HG02588 (cell line): ENCODE results near the gene PMM1.
"Not testable (repeated sequence)": the region's sequence is repeated elsewhere in the genome, so short reads cannot be mapped to it uniquely, and the experiment has no call there.

Experiments
- ATAC-seq: cut with Tn5 transposase; IDR thresholded peaks from one replicate; pipeline ENCODE4 v1.9.1; 2021; ENCODE audit warnings: mild to moderate bottlenecking, moderate library complexity; ENCODE audit not compliant: unreplicated experiment

PMM1 gene

DNA sequence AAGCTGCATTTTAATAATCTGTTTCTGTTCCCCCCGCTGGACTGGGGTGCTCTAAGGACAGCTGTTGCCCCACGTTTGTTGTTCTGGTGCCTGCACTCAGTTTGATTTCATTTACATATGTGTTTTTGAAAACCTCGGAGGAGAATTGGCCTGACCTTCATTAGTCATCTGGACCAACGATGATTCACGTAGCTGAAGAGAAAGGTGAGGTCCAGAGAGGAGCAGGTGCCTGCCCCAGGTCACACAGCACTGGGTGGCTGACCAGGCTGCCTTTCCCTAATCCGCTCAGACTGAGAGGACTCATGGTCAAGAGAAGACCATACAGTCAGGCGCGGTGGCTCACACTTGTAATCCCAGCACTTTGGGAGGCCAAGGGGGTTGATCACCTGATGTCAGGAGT lies 25.1 kb downstream of the PMM1 start:
- no peak for ATAC-seq

- ATAC-seq, result no peak
These were observed 26.5 kb downstream of the PMM1 start for GRCh38 chr22:41563051-41563711.

DNA sequence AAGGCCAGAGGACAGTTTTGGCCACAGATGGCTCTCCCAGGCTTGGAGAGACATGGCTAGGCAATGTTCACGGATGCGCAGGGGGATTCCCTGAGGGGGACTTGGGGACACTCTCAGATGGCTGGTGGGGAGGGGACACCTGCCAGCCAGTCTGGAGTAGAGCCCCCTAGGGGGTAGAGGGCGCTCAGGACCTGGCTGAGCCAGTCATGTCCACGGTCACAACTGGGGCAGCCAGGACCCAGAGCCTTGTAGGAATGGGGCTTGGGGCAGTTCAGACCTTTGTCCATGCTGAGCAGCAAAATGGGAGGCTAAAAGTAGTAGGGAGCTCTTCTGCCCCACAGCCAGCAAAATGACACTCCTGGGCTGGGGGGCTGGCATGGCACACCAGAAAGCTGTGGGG lies 27.2 kb downstream of the PMM1 start:
- ATAC-seq, result no peak

DNA sequence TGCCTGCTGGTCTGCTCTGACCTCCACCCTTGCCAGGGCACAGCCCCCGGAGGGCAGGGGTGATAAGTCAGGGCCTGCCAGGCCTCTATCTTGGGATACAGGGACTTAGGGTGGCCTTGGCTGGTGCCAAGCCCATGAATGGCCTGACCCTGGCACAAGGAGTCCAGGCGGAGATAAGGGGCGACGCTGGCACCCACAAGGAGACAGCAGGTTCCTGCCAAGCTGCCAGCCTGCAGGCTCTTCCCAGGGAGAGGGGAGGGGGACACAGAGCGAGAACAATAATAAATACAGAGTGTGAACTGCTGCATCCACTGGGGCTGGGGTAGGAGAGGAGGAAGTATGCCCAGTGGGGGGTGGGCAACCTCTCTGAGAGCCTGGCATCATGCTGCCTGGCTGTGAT lies 27.9 kb downstream of the PMM1 start:
- ATAC-seq, result no peak

DNA sequence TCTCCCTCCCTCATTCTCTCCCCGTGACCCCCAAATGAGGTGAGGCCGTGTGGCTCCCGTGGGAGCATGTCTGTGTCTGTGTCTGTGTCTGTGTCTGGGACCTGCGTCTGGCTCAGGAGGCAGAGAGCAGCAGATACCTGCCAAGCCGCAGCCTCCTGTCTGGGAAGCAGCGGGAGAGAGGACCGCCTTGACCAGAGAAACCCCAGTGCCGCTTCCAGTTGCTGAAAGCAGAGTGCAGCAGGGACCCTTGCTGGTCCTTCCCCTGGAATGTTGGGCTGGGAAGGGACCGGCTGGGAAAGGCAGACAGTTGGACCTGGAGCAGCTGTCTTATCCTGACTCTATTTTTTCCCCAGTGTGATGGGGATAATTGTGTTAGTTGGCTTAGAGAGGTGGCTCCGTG lies 28.3 kb downstream of the PMM1 start:
- ATAC-seq, result no peak

- no peak for ATAC-seq
These were observed 29.6 kb downstream of the PMM1 start for GRCh38 chr22:41560095-41560471.

- ATAC-seq, result not testable (repeated sequence)
These were observed 31.4 kb downstream of the PMM1 start for GRCh38 chr22:41558241-41558630.

GRCh38 chr22:41557401-41558240 lies 32.0 kb downstream of the PMM1 start:
- no peak for ATAC-seq

- no peak for ATAC-seq
These were observed 33.1 kb downstream of the PMM1 start for GRCh38 chr22:41556561-41556960.

DNA sequence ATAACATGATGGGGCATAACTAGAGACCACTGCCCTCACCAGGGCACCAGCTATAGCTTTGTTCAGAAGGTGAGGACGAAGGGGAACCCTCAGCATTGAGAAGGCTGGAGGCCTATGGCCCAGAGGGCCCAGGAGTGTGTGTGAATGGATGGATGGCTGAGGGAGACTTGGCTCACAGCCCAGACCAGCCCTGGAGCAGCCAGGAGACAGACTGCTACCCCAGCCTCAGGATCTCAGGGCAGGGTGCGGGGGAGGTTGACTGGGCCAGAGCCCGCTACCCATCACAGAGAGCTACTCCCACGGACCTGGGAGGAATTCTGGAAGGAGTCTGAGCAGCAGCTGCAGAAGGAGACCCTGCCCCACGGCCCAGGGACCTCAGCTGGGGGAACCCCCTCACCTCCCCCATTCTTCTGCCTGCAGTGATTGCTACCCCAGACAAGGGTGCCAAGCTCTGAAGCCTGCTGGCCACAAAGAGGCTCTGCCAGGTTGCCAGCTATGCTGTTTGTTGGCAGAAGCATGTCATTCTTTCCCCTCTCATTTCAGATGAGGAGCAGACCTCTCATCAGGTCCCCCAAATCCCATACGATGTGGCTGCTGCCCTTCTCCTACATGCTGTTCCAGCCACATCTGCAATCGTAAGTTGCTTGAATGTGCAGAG lies 34.2 kb downstream of the PMM1 start:
- no peak for ATAC-seq

- ATAC-seq, result no peak
These were observed 37.6 kb downstream of the PMM1 start for GRCh38 chr22:41551877-41552582.

GRCh38 chr22:41550952-41551491 lies 38.6 kb downstream of the PMM1 start:
- ATAC-seq, result no peak

DNA sequence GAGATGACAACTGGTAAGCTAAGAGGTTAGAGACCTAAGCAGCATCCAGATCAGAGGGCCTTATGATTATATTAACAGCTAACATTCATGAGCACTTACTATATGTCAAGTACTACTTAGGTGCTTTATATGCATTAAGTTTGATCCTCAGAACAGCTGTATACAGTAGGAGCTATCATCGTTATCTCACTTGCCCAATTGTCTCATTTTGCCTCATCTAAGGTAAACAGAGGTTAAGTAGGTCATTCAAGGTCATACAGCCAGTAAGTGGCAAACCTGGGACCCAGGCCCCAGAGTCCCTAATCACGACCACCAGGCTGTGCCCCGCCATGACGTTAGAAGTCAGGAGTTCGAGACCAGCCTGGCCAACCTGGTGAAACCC lies 40.8 kb downstream of the PMM1 start:
- ATAC-seq, result no peak

GRCh38 chr22:41544671-41545476 lies 44.8 kb downstream of the PMM1 start:
- ATAC-seq, result no peak

GRCh38 chr22:41543854-41544670 lies 45.6 kb downstream of the PMM1 start, which contains the start of gene POLR3H:
POLR3H (minus strand) TSS chr22:41544470; CDS start chr22:41544101, 369 bp downstream.
- peak; percentile 89 for ATAC-seq

DNA sequence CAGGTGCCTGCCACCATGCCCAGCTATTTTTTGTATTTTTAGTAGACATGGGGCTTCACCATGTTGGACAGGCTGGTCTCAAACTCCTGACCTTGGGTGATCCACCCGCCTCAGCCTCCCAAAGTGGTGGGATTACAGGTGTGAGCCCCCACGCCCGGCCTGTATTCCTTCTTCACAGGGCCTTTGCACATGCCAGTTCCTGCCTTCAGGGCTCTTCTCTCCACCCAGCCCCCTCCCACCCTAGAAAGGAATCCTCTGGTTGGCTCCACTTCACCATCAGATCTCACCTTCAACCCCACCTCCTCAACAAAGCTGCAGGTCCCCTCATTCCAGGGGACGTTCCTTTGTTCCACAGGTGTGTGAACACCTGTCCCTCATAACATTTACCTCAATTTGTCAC lies 47.4 kb downstream of the PMM1 start:
- no peak for ATAC-seq

DNA sequence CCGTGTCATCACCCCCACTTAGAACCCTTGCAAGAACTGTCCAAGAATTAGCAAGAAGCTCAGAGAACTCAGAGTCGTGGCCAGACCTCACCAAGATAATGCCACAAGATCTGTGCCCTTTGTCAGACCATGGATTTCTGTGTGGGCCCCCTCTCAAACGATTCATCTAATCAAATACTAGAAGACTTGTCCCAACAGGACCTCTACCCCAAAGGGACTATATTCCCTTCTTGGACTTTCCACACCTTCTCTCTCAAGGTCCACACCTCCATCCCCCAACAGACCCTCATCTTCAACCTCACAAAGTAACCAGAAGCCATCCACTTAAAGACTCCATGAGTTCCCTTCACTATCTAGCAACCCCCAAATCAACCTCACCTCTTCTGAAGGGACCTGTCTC lies 48.2 kb downstream of the PMM1 start:
- ATAC-seq, result no peak

- ATAC-seq, result no peak
These were observed 49.3 kb downstream of the PMM1 start for GRCh38 chr22:41540365-41540764.

GRCh38 chr22:41540006-41540315 lies 49.7 kb downstream of the PMM1 start:
- no peak for ATAC-seq
